A549 (cell line): ENCODE measurements around the gene RUNX2.

Experiments
- BCL3 ChIP-seq: fragments of >200 bp; sonication (Bioruptor Twin); formaldehyde crosslinking; IDR thresholded peaks from 3 replicates; pipeline ENCODE4 v1.6.1; 2016
- CBX8 ChIP-seq: fragments of 200-600 bp; sonication (generic); IDR thresholded peaks from 2 replicates; pipeline ENCODE4 v1.6.1; 2016
- CHD2 ChIP-seq: fragments of 150-350 bp; IDR thresholded peaks from 2 replicates; pipeline ENCODE4 v1.6.1; 2014; ENCODE audit warnings: low read length; ENCODE audit not compliant: partially characterized antibody
- EP300 ChIP-seq, 2 experiments: fragments of >200 bp; sonication (Bioruptor Twin); formaldehyde crosslinking; IDR thresholded peaks; 2 replicates in 1 of 2; 3 replicates in 1 of 2; pipeline ENCODE4 v1.6.1; 2016 to 2017
- GATA3 ChIP-seq: IDR thresholded peaks from 2 replicates; pipeline ENCODE4 v1.6.1; 2012; ENCODE audit warnings: borderline replicate concordance
- HOXA7 ChIP-seq: fragments of 250-450 bp; sonication (Bioruptor Pico); IDR thresholded peaks from 2 replicates; pipeline ENCODE4 v1.5.0; 2020; ENCODE audit warnings: mild to moderate bottlenecking, moderate library complexity
- MYC ChIP-seq: IDR thresholded peaks from 2 replicates; pipeline ENCODE4 v1.6.1; 2012; ENCODE audit warnings: mild to moderate bottlenecking, inconsistent platforms, low read length, improper control_type of control experiment, borderline replicate concordance
- NR3C1 ChIP-seq: fragments of >200 bp; sonication (Bioruptor Twin); formaldehyde crosslinking; IDR thresholded peaks from 3 replicates; pipeline ENCODE4 v1.6.1; 2017
- POLR2A ChIP-seq: IDR thresholded peaks from 2 replicates; pipeline ENCODE4 v1.6.1; 2012; ENCODE audit warnings: mild to moderate bottlenecking, low read length
- RAD21 ChIP-seq, 2 experiments: fragments of >200 bp in 1 of 2; sonication (Bioruptor Twin) in 1 of 2; formaldehyde crosslinking in 1 of 2; IDR thresholded peaks in 1 of 2; conservative IDR thresholded peaks in 1 of 2; 2 replicates in 1 of 2; 3 replicates in 1 of 2; pipeline ENCODE4 v1.6.1; 2012 to 2018; ENCODE audit warnings: inconsistent platforms in 1 of 2
- RCOR1 ChIP-seq: fragments of 150-350 bp; IDR thresholded peaks from 2 replicates; pipeline ENCODE4 v1.6.1; 2014; ENCODE audit warnings: antibody characterized with exemption, low read length, low read depth
- RFX5 ChIP-seq: fragments of 450-650 bp; IDR thresholded peaks from 2 replicates; pipeline ENCODE4 v1.7.1; 2014; ENCODE audit warnings: antibody characterized with exemption, mild to moderate bottlenecking, moderate library complexity
- TF ChIP-seq, protein P1 (sequence below): fragments of >200 bp; sonication (Bioruptor Twin); formaldehyde crosslinking; IDR thresholded peaks from 3 replicates; pipeline ENCODE4 v1.5.1; 2016
- TF ChIP-seq, protein P2 (sequence below): fragments of 200-600 bp; sonication (generic); IDR thresholded peaks from 2 replicates; pipeline ENCODE4 v1.6.1; 2016; ENCODE audit warnings: antibody characterized with exemption, mild to moderate bottlenecking, moderate library complexity

DNA sequence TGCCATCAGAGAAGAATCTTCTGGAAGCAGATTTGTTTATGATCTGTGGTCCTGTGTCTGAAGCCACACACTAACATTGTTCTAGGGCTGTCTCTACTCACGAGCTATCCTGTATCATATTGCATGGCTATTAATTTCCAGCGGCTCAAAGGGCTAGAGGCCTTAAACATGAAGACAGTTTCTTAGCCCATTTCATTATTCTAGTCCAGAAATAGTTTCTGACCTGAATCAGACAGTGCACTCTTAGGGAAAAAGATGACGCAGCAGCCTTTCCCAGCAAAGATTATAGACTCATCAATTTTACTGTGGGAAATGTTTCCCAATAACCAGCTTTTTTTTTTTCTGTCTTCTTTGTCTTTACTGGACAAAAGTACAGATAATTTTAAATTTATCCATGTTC lies 154.9 kb downstream of the RUNX2 start:
- TF ChIP-seq, protein P1, sequence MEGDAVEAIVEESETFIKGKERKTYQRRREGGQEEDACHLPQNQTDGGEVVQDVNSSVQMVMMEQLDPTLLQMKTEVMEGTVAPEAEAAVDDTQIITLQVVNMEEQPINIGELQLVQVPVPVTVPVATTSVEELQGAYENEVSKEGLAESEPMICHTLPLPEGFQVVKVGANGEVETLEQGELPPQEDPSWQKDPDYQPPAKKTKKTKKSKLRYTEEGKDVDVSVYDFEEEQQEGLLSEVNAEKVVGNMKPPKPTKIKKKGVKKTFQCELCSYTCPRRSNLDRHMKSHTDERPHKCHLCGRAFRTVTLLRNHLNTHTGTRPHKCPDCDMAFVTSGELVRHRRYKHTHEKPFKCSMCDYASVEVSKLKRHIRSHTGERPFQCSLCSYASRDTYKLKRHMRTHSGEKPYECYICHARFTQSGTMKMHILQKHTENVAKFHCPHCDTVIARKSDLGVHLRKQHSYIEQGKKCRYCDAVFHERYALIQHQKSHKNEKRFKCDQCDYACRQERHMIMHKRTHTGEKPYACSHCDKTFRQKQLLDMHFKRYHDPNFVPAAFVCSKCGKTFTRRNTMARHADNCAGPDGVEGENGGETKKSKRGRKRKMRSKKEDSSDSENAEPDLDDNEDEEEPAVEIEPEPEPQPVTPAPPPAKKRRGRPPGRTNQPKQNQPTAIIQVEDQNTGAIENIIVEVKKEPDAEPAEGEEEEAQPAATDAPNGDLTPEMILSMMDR = no peak
- TF ChIP-seq, protein P2, sequence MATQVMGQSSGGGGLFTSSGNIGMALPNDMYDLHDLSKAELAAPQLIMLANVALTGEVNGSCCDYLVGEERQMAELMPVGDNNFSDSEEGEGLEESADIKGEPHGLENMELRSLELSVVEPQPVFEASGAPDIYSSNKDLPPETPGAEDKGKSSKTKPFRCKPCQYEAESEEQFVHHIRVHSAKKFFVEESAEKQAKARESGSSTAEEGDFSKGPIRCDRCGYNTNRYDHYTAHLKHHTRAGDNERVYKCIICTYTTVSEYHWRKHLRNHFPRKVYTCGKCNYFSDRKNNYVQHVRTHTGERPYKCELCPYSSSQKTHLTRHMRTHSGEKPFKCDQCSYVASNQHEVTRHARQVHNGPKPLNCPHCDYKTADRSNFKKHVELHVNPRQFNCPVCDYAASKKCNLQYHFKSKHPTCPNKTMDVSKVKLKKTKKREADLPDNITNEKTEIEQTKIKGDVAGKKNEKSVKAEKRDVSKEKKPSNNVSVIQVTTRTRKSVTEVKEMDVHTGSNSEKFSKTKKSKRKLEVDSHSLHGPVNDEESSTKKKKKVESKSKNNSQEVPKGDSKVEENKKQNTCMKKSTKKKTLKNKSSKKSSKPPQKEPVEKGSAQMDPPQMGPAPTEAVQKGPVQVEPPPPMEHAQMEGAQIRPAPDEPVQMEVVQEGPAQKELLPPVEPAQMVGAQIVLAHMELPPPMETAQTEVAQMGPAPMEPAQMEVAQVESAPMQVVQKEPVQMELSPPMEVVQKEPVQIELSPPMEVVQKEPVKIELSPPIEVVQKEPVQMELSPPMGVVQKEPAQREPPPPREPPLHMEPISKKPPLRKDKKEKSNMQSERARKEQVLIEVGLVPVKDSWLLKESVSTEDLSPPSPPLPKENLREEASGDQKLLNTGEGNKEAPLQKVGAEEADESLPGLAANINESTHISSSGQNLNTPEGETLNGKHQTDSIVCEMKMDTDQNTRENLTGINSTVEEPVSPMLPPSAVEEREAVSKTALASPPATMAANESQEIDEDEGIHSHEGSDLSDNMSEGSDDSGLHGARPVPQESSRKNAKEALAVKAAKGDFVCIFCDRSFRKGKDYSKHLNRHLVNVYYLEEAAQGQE = no peak
- no peak for TF ChIP-seq CHD2
- TF ChIP-seq RAD21 (conservative IDR thresholded peaks at IDR 0.05 in 1 of 2, IDR thresholded peaks at IDR 0.05 in 1 of 2) = no peak
- TF ChIP-seq HOXA7 (CRISPR knock-in tag) = no peak
- TF ChIP-seq POLR2A = no peak
- TF ChIP-seq RCOR1 = no peak
- no peak for TF ChIP-seq RFX5
- no peak for TF ChIP-seq MYC
- TF ChIP-seq BCL3 = no peak
- no peak for TF ChIP-seq NR3C1
- TF ChIP-seq EP300 (IDR thresholded peaks at IDR 0.05) = no peak
- no peak for TF ChIP-seq CBX8
- TF ChIP-seq GATA3 = no peak
